Medulla oblongata (tissue), 1 donor: ENCODE results near the gene LRRC74A.

ENCODE experiments used
- DNase-seq: peaks from one replicate; pipeline ENCODE4 v3.0.0-alpha.2; 2015; ENCODE audit errors: extremely low spot score

LRRC74A gene

DNA sequence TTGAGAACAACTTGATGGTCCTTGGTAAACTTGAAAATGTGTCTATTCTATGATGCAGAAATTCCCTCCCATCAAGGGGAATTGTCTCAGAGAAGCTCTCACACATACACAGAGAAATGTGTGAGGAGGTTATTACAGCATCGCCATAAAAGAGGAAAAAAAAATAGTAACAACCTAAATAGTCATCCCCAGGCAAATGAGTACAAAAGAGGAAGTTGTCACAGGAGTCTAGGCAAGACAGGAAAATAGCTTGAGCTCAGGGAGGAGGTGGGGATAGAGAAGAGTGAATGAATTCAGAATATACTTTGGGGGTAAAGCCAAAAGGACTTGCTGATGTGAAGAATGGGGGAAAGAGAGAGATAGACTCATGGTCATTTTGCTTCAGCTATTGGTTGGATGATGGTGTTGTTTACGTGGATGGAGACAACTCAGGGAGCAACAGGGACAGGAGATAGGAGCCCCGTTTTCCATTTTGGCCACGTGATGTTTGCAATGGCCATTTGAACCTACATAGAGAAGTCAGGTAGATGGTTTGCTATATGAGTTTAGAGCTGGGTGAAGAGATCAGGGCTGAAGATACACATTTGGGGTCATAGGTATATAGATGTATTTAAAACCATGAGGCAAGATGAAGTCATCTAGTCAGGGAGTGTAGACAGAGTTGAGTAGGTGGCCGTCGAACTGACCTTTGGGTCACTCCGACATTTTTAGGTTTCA, 20.3 kb downstream of the LRRC74A start:
- DNase-seq = peak; percentile 36

DNA sequence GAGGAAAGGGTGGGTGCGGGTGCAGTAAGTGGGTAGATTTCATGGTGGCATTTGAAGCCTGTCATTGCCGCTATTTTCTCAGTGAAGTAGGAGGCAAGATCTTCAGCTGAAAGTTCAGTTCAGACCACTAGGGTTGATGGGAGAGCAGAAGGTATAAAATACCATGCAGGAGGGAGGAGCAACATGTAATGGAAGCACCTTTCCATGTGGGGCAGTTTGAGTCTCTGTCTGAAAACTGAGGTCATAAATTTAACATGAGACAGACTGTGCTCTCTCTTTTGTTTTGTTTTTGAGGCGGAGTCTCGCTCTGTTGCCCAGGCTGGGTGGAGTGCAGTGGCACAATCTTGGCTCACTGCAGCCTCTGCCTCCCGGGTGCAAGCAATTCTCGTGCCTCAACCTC, 22.7 kb downstream of the LRRC74A start:
- DNase-seq = no peak

DNA sequence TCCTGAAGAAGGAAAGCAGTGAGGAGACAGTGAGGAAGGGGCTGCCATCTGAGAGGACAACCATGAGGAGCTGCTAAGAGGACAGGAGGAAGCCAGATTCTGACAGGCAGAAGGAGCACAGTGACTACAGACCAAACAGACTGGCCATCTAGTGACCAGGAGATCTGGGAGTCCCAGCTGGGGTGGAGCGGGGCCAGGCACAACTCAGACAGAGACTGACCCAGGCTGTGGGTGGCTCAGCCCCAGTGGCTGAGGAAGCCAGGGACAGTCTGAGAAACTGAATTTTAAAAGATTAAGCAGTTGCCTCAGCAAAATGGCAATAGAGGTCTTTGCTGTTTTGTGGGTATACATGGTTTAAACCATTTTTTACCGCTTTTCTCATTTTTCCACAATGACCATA, 28.9 kb downstream of the LRRC74A start:
- DNase-seq = no peak

DNA sequence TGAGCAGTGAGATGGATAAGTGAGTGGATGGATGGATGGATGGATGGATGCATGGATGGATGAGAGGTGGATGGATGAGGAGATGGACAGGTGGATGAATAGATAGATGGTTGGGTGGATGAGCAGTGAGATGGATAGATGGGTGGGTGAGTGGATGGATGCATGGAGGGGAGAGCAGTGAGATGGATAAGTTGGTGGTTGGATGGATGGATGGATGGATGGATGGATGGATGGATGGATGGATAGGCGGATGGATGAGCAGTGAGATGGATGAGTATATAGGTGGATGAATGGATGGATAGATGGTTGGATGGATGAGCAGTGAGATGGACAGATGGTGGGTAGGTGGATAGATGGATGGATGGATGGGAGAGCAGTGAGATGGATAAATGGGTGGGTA, 30.6 kb downstream of the LRRC74A start:
- DNase-seq = no peak

DNA sequence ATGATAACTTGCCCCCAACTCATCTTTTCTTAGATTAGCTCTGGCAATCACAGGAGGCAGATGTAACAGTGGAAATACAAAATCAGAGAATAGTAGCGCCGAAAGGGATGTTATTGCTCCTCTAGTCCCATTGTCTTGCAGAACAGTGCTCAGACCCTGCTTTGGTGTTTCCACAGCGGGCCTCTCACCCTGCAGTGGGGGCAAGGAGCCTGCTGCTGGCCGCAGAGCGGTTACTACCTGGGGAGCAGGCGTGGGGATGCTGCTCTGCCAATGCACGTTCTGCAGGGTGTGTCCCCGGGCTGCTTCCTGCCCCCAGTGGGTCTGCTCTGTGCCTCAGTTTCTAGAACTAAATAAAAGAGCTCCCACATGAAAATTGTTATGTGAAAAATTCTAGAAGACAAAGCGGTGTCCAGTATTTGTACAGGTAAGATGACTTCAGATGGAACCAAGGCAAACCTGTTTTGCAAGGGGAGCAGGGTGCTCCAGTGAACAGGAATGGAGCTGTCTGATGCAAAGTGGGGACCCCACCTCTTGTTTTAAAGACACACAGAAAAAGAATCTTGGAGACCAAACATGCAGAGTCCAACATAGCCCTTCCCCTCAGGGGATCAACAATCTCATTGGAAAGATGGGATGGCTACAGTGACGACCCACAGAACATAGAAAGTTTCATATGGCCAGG, 35.5 kb downstream of the LRRC74A start:
- DNase-seq = no peak

DNA sequence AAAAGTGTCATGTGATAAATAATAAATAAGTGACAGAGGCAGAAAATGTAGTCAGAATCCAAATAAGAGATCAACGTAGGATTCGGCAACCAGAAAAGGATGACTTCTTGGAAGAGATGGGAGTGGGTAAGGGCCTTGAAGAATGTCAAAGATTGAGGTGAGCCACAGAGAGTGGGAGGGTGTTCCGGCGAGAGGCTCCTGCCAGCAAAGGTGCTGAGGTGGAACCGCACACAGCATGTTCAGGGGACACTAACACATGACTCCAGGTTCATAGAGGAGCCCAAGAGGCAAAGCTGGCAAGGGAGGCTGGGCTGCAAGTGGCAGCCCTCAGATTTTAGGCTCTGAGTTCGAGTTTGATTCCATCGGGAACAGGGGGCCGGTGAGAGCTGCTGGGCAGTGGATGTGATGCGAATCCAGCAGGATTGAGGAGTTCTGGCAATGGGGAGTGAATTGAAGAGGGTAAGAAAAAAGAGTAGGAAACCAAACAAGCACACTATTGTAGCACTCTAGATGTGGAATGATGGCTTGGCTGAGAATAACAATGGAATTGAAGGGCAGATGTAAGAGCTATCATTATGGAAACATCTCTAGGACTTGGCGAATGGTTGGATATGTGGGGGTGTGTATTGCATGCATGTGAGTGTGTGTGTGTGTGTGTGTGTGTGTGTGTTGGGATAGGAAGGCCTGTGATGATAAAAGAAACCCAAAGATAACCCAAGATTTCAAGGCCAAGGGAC, 36.5 kb downstream of the LRRC74A start:
- DNase-seq = no peak

DNA sequence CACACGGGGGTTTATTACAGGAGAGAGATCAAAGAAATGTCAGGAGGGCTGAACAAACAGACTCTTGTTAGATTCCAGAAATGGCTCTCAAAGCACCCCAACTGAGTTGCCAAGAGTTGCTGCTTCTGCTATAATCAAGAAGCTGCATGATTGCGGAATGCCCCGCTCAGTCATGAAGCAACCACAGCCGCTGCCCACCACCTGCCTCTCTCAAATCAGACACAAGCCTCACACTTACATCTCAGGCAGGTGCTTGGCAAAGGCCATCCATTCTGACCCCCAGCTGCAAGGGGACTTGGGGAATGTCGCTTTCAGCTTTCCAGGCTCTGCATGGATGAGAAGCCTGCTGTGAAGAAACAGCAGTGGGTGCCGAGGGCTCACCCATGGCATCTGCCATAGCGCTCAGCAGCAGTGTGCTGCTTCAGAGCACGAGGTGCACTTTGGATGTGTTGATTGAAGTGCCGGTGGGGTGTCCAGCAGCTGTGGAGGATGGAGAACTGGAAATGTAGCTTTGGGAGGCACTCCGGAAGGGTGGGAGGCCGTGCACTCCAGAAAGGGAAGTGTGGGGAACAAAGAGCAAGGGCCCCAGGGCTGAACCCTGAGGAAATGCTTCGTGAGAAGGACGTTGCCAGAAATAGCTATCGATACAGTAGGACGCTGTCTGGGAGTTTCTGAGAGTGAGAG, 37.7 kb downstream of the LRRC74A start:
- DNase-seq = peak; percentile 67

DNA sequence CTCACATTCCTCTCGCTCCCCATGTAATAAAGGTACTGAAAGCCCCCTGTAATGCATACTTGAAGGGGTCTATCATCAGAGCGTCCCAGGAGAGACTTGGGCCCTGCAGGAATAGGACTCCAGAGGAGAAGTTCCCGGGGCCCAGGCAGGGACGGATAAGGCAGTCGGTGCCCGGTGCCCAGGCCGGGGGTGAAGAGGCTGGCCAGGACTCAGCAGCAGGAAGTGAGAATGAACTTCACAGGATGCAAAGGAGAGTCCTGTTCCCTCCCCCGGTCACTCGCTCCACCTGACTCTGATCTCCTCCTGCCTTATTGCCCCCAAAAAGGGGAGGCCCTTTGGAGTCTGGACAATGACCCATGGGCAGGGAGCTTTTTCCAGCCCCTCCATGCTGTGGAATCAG, 40.2 kb downstream of the LRRC74A start:
- DNase-seq = no peak

DNA sequence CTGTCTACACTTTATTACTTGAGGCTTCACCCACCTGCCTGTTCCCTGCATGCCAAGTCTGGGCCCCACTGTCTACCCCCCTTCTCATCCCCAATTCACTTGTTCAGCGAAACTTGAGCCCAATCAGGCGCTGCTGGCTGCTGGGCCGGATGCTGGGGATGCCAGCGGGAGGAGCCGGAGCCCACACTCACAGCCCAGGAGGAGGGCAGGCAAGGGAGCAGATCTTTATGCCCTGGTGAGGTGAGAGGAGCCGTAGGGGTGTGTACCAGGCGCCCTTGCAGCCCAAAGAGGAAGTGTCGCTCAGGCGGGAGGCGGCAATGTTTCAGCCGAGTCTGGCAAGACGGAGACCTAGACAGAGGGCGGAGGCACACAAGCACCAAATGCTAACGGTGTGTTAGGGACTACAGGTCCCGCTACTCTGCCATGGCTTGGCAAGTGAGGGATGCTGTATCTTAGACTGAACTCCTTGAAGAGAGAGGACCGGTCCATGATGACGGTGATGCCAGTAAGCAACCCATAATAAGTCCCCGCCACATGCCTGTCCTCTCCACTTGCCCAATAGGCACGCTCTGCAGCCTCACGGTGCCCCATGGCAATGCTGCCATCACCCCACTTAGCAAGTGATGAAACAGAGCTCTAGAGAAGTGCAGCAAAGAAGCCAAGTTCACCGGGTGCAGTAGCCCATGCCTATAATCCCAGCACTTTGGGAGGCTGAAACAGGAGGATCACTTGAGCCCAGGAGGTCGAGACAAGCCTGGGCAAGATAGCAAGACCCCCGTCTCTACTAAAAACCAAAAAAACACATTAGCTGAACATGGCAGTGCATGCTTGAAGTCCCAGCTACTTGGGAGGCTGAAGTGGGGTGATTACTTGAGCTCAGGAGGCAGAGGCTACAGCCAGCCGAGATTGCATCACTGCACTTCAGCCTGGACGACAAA, 41.6 kb downstream of the LRRC74A start:
- peak; percentile 46 for DNase-seq

DNA sequence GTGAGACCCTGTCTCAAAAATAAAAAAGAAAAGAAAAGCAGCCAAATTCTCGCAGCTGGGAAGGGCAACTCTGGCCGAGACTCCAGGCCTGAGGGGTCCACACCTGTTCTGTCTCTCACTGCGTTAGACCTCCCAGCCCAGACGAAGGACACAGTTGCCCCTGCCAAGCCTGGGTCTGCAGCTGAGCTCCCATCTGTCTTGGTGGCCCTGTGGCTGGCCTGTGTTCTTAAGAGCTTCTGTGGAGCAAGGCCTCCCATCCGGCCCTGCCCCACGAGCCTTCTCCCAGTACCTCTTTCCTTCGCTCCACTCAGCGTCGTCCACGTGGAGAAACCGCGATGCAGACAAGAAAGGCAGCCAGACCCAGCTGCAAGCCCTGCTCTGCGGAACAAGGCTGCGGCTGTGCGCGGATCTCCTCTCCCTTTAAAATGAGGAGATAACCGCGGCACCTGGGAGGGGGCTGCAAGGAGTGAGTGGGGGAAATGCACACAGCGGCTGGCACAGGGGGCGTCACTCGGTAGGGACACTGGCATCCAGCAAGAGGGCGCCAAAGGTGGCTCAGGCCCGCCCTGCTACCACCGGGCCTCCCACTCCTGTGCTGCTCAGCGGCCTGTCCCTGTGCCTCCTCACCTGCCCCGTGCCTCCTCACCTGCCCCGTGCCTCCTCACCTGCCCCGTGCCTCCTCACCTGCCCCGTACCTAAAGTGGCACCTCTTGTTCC, 42.4 kb downstream of the LRRC74A start:
- no peak for DNase-seq

DNA sequence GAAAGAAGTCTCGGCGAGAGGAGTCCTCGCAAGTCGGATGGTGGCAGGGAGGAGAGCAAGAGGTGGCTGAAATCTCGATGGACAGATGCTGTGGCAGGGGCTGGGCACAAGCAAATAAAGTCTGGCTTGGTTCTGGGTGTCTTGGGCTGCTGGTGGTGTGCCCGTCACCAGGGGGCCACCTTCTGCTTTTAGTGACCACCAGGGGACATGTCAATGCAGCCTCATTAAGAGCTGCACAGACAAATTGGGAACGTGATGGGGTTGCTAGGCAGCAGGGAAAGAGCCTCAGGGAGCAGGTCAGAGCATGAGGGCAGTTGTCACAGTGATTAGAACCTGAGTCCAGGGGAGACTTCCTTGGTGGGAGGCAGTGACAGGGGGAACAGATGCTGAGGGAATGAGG, 44.0 kb downstream of the LRRC74A start:
- DNase-seq = no peak

DNA sequence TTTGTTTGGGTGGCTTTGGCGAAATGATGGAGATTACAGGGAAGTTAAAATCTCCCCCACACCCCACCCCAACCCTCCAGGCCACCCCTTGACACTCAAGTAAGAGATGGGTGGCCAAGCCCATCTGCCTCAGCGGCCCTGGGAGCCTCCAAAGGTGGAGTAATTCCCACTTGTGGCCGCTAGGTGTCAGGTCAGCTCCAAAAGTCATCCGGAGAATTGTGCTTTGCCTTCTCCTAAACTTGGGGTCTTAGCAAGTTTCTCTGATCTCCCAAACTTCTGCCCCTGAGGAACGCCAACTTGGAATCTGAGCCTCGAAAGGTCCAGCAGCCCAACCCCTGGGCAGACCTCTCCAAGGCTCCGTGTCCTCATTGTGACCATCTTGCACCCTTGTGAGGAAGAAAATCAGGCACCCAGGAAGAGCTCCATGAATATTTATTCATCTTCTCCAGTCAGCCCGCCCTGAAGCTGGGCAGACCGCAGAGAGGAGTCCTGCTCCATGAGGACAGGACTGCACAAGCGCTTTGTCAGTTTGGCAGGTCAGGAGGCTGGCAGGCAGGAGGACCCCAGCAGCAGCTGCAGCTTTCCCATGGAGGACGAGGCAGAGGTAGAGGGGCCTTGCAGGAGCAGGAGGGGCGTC, 46.7 kb downstream of the LRRC74A start:
- peak; percentile 75 for DNase-seq

DNA sequence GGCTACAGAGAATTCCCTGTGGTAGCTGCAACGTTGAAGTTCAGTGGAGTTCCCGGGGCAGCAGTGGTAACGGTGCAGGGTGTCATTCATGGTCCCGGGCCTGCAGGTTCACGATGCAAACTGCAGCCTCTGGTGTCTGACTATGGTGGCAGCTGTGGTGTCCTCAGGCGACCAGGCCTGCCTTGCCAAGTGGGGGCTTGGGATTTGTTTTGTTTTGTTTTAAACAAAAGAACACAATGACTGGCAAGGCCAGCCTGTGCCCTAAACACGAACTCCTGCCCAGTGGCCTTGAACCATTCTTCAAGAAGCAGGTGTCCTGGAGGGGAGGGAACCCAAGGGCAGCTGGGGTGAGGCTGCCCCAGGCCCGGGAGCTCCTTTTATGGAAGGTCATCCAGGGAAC, 48.5 kb downstream of the LRRC74A start:
- no peak for DNase-seq

DNA sequence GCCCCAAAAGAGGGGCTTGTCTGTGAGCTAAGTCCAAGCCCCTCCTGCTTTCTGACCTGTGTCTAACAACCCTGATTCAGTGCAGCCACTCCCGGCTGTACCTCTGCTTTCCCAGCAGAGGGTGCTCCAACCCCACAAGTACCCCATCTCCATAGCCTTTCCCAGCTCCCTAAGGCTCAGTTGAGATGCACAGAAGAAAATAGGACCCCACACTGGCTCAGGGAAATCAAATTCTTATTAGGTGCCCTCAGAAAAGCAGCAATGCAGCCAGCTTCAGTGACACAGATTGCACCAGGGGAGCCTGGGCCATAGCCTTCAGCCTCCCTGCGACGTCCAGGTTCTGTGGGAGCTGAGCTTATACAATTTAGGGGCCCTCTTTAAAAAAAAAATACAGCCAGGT, 49.9 kb downstream of the LRRC74A start:
- peak; percentile 84 for DNase-seq

DNA sequence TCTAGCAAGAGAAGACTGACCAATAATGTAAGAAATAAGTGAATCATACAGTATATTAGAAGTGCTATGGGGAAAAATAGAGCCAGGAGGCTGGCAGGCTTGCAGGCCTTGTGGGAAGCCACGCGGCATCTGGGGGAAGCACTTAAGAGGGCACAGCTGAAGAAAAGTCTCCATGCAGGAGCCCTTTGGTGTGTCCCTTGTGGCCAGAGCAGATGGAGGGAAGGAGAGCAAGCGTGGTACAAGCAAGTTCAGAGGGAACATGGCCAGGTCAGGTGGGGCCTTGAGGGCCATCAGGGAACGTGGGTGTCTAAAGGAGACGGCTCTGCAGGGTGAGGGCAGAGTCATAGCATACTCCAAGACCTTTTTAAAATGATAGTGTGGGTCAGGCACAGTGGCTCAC, 51.7 kb downstream of the LRRC74A start:
- DNase-seq = no peak

DNA sequence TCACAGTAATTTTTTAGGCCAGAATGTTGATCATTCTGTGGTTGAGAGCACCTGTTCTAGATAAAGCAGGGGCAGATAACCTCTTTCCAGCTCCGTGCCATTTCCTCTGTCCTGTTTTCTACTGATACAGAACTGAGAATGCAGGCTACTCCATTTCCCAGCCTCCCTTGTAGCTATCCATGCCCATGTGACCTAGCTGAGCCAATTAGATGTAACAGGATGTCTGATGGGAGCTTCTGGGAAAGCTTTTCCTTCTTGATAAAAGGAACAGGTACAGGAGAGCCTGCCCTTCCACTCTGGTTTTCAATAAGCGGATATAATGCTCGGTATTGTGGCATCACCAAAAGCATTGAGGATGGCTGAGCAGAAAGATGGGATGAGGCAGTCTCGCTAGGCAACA, 54.2 kb downstream of the LRRC74A start:
- DNase-seq = no peak

DNA sequence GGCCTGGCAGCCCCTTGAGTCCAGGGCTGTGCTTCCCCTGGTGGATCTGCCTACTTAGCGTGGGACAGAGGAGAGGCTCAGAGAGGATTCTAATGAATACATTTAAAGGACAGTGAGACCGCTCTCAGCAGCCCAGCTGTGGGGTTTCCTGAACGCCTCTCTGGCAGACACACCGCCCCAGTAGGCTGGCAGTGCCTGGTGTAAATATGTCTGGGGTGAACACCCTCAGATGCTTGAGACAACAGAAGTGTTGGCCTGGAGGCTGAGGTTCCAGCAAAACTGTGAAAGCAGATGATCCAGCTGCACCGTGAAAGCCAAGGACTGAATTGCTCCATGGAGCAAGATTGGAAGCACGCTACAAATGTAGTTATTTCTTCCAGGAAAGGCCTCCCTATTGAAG, 55.1 kb downstream of the LRRC74A start:
- DNase-seq = no peak

DNA sequence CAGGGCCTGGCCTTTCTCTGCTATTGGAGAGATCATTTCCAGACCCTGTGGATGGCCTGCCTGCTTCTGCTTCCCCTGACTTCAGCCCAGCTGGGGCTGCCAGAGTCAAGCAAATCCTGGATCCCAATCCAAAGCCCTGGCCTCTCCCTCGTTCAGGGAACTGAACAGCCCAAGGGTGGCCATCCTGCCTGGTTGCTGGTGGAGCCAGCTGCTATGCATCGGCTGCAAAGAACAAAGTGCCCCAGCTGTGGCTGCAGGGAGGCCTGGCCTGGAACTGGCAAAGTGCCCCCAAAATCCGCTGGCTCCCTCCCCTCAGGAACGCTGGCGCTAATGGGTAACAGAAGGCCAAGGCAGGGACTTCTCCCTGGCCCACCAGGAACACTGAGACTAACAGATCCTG, 56.4 kb downstream of the LRRC74A start:
- no peak for DNase-seq

DNA sequence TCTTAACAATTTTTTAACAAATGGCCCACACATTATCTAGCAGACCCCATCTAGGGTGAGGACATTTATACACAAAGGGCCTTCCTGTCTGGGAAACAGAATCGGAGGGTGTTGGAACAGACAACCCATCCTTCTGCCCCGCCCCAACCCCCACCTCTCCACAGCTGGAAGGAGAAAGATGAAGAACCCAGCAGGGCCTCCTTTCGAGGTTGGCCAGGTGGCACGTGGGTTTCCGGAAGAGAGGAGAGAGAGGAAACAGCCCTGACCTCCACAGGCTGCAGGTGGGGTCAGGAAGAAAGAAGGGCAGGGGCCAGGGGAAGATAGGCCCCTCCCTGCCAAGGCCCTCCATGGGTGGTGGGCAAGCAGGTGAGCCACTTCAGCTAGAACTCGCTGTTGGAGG, 57.2 kb downstream of the LRRC74A start:
- DNase-seq = no peak

DNA sequence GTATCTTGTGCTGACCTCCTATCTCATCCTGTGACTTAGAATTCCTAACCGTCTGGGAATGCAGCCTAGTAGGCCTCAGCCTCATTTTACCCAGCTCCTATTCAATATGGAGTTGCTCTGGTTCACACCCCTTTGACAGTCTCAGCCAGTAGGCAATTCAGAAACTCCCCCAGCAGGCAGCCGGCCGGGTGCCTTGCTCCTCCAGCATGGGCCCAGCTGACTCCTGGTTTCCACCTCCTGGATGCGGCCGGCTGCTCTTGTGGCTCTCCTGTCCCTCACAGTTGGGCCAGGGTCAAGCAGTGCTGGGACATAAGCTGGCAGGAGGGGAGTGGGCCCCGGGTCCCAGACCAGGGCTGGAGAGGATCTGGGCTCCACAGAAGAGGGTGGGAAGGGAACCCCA, 58.2 kb downstream of the LRRC74A start:
- no peak for DNase-seq
